NT2/D1 (cell line): Measurements from ENCODE around the gene TGM4.

Experiments used
- SUZ12 ChIP-seq: IDR thresholded peaks from 2 replicates; pipeline ENCODE4 v1.6.1; 2011; ENCODE audit not compliant: insufficient read length, insufficient read depth; ENCODE audit errors: extremely low read depth
- YY1 ChIP-seq: IDR thresholded peaks from 2 replicates; pipeline ENCODE4 v1.6.1; 2011; ENCODE audit not compliant: insufficient read length, insufficient read depth
- ZNF274 ChIP-seq: IDR thresholded peaks from 2 replicates; pipeline ENCODE4 v1.6.1; 2011; ENCODE audit warnings: mild to moderate bottlenecking, low read depth, low read length

DNA sequence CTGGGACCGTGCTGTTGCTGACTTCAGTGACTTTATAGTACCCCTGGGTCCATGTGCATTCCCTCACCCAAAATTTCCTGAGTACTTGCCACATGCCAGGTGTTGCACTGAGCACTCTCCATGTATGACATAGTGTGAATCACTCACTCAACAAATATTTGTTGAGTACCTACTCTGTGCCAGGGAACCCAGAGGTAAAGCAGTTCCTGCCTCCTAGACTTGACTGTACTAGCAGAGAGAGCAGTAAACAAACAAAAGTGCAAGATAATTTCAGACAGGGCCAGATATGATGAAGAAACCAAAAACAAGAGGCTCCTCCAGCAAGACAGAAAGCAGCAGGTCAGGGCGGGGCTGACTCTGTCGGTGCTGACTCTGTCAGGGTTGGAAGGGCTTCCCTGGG, 12.2 kb downstream of the TGM4 start:
- TF ChIP-seq ZNF274 = no peak
- no peak for TF ChIP-seq YY1
- TF ChIP-seq SUZ12 = no peak
